ENCODE data around the gene PLA2G3. TPM values are rescaled to one million over a fixed set of nuclear protein-coding genes. Genes with fewer than 3 reads are reported as not detected.

Gene PLA2G3
- total and polyA plus RNA-seq, 2 of the 8 experiments (the other 6 are each of a cell fraction or from before 2014, with no cell fraction given), result 18.1 to 25.9 TPM

DNA sequence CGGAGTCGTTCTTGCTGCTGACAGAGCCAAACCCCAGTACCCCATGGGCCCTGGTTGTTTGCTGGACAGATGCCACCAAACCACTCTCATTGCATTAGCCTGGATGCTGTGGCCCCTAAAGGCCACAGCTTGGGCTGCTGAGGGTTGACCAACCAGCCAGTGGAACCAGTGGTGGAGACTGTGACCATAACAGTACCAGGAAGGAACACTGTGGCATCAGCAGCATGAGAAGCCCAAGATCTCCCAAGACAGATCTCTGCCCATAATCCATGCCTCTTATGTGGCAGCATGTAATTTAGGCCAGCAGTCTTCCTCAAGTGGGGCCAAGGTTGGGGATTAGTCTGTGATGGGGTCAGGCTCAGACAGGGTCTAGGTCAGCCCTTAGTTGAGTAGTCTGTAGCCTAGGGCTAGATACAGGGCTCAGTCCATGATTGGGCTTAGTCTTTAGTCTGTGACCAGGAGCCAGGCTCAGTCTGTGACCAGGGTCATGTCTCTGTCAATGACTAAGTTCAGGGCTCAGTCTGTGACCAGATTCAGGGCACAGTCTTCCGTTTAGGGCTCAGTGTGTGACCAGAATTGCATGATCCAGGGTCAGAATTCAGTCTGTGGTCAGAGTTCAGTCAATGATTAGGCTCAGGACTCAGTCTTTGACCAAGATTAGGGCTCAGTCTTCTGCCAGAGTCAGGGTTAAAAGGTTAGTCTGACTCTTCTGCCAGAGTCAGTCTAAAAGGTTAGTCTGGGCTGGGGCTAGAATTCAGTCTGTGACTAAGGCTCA lies 22.1 kb downstream of the PLA2G3 start (continued):
- TF ChIP-seq, protein P1, sequence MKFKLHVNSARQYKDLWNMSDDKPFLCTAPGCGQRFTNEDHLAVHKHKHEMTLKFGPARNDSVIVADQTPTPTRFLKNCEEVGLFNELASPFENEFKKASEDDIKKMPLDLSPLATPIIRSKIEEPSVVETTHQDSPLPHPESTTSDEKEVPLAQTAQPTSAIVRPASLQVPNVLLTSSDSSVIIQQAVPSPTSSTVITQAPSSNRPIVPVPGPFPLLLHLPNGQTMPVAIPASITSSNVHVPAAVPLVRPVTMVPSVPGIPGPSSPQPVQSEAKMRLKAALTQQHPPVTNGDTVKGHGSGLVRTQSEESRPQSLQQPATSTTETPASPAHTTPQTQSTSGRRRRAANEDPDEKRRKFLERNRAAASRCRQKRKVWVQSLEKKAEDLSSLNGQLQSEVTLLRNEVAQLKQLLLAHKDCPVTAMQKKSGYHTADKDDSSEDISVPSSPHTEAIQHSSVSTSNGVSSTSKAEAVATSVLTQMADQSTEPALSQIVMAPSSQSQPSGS (IDR thresholded peaks at IDR 0.05; ENCODE audit: low read length), result no peak
- no peak for TF ChIP-seq MAFK (IDR thresholded peaks at IDR 0.05; ENCODE audit: low read depth, low read length)
- TF ChIP-seq BRCA1 (IDR thresholded peaks at IDR 0.05; ENCODE audit: low read depth, low read length), result no peak
- TF ChIP-seq SP1 (IDR thresholded peaks at IDR 0.05; ENCODE audit: low read depth, low read length), result no peak
- TF ChIP-seq, protein P2, sequence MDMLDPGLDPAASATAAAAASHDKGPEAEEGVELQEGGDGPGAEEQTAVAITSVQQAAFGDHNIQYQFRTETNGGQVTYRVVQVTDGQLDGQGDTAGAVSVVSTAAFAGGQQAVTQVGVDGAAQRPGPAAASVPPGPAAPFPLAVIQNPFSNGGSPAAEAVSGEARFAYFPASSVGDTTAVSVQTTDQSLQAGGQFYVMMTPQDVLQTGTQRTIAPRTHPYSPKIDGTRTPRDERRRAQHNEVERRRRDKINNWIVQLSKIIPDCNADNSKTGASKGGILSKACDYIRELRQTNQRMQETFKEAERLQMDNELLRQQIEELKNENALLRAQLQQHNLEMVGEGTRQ (IDR thresholded peaks at IDR 0.05; ENCODE audit: low read length), result no peak
- TF ChIP-seq, protein P3, sequence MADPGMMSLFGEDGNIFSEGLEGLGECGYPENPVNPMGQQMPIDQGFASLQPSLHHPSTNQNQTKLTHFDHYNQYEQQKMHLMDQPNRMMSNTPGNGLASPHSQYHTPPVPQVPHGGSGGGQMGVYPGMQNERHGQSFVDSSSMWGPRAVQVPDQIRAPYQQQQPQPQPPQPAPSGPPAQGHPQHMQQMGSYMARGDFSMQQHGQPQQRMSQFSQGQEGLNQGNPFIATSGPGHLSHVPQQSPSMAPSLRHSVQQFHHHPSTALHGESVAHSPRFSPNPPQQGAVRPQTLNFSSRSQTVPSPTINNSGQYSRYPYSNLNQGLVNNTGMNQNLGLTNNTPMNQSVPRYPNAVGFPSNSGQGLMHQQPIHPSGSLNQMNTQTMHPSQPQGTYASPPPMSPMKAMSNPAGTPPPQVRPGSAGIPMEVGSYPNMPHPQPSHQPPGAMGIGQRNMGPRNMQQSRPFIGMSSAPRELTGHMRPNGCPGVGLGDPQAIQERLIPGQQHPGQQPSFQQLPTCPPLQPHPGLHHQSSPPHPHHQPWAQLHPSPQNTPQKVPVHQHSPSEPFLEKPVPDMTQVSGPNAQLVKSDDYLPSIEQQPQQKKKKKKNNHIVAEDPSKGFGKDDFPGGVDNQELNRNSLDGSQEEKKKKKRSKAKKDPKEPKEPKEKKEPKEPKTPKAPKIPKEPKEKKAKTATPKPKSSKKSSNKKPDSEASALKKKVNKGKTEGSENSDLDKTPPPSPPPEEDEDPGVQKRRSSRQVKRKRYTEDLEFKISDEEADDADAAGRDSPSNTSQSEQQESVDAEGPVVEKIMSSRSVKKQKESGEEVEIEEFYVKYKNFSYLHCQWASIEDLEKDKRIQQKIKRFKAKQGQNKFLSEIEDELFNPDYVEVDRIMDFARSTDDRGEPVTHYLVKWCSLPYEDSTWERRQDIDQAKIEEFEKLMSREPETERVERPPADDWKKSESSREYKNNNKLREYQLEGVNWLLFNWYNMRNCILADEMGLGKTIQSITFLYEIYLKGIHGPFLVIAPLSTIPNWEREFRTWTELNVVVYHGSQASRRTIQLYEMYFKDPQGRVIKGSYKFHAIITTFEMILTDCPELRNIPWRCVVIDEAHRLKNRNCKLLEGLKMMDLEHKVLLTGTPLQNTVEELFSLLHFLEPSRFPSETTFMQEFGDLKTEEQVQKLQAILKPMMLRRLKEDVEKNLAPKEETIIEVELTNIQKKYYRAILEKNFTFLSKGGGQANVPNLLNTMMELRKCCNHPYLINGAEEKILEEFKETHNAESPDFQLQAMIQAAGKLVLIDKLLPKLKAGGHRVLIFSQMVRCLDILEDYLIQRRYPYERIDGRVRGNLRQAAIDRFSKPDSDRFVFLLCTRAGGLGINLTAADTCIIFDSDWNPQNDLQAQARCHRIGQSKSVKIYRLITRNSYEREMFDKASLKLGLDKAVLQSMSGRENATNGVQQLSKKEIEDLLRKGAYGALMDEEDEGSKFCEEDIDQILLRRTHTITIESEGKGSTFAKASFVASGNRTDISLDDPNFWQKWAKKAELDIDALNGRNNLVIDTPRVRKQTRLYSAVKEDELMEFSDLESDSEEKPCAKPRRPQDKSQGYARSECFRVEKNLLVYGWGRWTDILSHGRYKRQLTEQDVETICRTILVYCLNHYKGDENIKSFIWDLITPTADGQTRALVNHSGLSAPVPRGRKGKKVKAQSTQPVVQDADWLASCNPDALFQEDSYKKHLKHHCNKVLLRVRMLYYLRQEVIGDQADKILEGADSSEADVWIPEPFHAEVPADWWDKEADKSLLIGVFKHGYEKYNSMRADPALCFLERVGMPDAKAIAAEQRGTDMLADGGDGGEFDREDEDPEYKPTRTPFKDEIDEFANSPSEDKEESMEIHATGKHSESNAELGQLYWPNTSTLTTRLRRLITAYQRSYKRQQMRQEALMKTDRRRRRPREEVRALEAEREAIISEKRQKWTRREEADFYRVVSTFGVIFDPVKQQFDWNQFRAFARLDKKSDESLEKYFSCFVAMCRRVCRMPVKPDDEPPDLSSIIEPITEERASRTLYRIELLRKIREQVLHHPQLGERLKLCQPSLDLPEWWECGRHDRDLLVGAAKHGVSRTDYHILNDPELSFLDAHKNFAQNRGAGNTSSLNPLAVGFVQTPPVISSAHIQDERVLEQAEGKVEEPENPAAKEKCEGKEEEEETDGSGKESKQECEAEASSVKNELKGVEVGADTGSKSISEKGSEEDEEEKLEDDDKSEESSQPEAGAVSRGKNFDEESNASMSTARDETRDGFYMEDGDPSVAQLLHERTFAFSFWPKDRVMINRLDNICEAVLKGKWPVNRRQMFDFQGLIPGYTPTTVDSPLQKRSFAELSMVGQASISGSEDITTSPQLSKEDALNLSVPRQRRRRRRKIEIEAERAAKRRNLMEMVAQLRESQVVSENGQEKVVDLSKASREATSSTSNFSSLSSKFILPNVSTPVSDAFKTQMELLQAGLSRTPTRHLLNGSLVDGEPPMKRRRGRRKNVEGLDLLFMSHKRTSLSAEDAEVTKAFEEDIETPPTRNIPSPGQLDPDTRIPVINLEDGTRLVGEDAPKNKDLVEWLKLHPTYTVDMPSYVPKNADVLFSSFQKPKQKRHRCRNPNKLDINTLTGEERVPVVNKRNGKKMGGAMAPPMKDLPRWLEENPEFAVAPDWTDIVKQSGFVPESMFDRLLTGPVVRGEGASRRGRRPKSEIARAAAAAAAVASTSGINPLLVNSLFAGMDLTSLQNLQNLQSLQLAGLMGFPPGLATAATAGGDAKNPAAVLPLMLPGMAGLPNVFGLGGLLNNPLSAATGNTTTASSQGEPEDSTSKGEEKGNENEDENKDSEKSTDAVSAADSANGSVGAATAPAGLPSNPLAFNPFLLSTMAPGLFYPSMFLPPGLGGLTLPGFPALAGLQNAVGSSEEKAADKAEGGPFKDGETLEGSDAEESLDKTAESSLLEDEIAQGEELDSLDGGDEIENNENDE (IDR thresholded peaks at IDR 0.05; ENCODE audit: insufficient replicate concordance, low read length), result no peak
- TF ChIP-seq RFX5 (IDR thresholded peaks at IDR 0.05; ENCODE audit: borderline replicate concordance, low read depth, low read length), result no peak

All from H1 (cell line).